ENCODE data around the gene PHF20. TPM values are rescaled to one million over a fixed set of nuclear protein-coding genes. Genes with fewer than 3 reads are reported as not detected.
"Not testable (repeated sequence)": the region's sequence is repeated elsewhere in the genome, so short reads cannot be mapped to it uniquely, and the experiment has no call there.

Gene PHF20
- polyA plus RNA-seq, 2 donors = 13.0 to 15.8 TPM

- Histone ChIP-seq H3K27me3 (ENCODE audit: control insufficient read depth in 1 of 2, insufficient read depth in 2 of 2, low read length in 2 of 2) (no peaks in the 10 kb centered on the region), H3K4me3 (ENCODE audit: low read depth in 1 of 2, low read length in 2 of 2) (no peak overlapping the region), H3K27ac (ENCODE audit: low read depth in 2 of 2, low read length in 1 of 2) (no peak overlapping the region), H3K36me3 (ENCODE audit: control insufficient read depth in 2 of 2, insufficient read depth in 2 of 2, low read length in 1 of 2) (no peaks in the 10 kb centered on the region), H3K9me3 (ENCODE audit: control insufficient read depth in 2 of 2, insufficient read depth in 1 of 2, low read depth in 1 of 2, low read length in 1 of 2) (peaks cover 0 to 2% of the 10 kb centered on the region in 2 donors), H3K4me1 (ENCODE audit: control insufficient read depth in 2 of 2, insufficient read depth in 2 of 2, low read length in 1 of 2) (no peaks in the 10 kb centered on the region)
- 74 to 80% methylated on average over 3 of the region's 3 CpGs for WGBS, 2 donors
Measured at GRCh38 chr20:35981969-35982368, 210.2 kb downstream of the PHF20 start.

DNA sequence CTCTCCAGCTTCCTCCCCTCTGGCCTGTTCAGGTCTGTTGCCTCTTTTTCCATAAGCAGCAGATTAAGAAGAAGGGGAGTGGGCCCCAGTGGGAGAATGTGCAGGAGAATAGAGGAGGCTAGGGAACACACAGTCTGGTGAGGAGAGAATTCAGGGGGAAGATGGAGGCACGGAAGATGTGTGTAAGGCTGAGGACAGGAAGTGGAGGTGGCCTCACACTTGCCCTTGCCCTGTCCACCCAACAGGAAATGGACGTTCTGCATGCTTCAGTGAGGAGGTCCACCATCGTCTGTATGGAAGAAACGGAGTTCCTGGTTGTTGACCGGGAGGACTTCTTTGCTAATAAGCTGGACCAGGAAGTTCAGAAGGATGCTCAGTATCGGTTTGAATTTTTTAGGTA, 212.6 kb downstream of the PHF20 start:
- Histone ChIP-seq H3K4me3 (ENCODE audit: low read depth in 1 of 2, low read length in 2 of 2) (no peak overlapping the region), H3K9me3 (ENCODE audit: control insufficient read depth in 2 of 2, insufficient read depth in 1 of 2, low read depth in 1 of 2, low read length in 1 of 2) (peaks cover 0 to 2% of the 10 kb centered on the region in 2 donors), H3K36me3 (ENCODE audit: control insufficient read depth in 2 of 2, insufficient read depth in 2 of 2, low read length in 1 of 2) (no peaks in the 10 kb centered on the region), H3K27ac (ENCODE audit: low read depth in 2 of 2, low read length in 1 of 2) (no peak overlapping the region), H3K27me3 (ENCODE audit: control insufficient read depth in 1 of 2, insufficient read depth in 2 of 2, low read length in 2 of 2) (no peaks in the 10 kb centered on the region), H3K4me1 (ENCODE audit: control insufficient read depth in 2 of 2, insufficient read depth in 2 of 2, low read length in 1 of 2) (no peaks in the 10 kb centered on the region)
- WGBS, 2 donors = 79 to 81% methylated on average over 6 of the region's 6 CpGs

GRCh38 chr20:35985806-35986205, 214.0 kb downstream of the PHF20 start:
- Histone ChIP-seq H3K36me3 (ENCODE audit: control insufficient read depth in 2 of 2, insufficient read depth in 2 of 2, low read length in 1 of 2) (no peaks in the 10 kb centered on the region), H3K4me3 (ENCODE audit: low read depth in 1 of 2, low read length in 2 of 2) (no peak overlapping the region), H3K27me3 (ENCODE audit: control insufficient read depth in 1 of 2, insufficient read depth in 2 of 2, low read length in 2 of 2) (no peaks in the 10 kb centered on the region), H3K4me1 (ENCODE audit: control insufficient read depth in 2 of 2, insufficient read depth in 2 of 2, low read length in 1 of 2) (no peaks in the 10 kb centered on the region), H3K27ac (ENCODE audit: low read depth in 2 of 2, low read length in 1 of 2) (no peak overlapping the region), H3K9me3 (ENCODE audit: control insufficient read depth in 2 of 2, insufficient read depth in 1 of 2, low read depth in 1 of 2, low read length in 1 of 2) (peaks cover 0 to 2% of the 10 kb centered on the region in 2 donors)
- WGBS, 2 donors = 65 to 69% methylated on average over 2 of the region's 2 CpGs

DNA sequence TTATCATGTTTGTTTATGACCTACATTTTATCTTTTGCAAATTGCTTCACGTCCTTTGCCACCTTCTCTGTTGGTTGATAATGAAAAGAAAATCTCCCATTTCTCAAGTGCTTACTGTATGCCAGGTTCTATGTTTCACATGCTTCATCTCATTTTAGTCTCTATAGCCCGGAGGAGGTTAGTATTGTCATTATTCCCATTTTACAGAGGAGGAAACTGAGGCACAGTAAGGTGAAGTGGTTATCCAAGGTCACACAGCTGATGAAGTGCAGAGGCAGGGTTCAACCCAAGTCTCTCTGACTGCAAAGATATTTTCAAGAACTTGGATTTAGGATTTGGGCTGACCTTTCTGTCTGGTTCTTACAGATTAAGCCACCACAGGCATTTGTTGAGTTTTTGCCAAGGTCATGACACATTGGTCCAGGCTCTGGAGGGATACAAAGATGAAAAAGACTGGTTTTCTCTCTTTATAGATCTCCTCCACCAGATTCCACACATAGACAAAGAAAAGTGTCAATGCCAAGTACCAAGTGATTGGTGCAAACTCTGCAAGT, 217.2 kb downstream of the PHF20 start:
- no peak overlapping the region for H3K4me3 ChIP-seq (ENCODE audit: low read depth in 1 of 2, low read length in 2 of 2)
- H3K4me1 ChIP-seq (ENCODE audit: control insufficient read depth in 2 of 2, insufficient read depth in 2 of 2, low read length in 1 of 2) = no peaks in the 10 kb centered on the region
- no peaks in the 10 kb centered on the region for H3K9me3 ChIP-seq (ENCODE audit: control insufficient read depth in 2 of 2, insufficient read depth in 1 of 2, low read depth in 1 of 2, low read length in 1 of 2)
- 74 to 78% methylated on average over 2 of the region's 2 CpGs for WGBS, 2 donors
- no peaks in the 10 kb centered on the region for H3K27me3 ChIP-seq (ENCODE audit: control insufficient read depth in 1 of 2, insufficient read depth in 2 of 2, low read length in 2 of 2)
- H3K27ac ChIP-seq (ENCODE audit: low read depth in 2 of 2, low read length in 1 of 2) = no peak overlapping the region
- no peaks in the 10 kb centered on the region for H3K36me3 ChIP-seq (ENCODE audit: control insufficient read depth in 2 of 2, insufficient read depth in 2 of 2, low read length in 1 of 2)

GRCh38 chr20:35991142-35991771, 219.4 kb downstream of the PHF20 start:
- no peaks in the 10 kb centered on the region for H3K9me3 ChIP-seq (ENCODE audit: control insufficient read depth in 2 of 2, insufficient read depth in 1 of 2, low read depth in 1 of 2, low read length in 1 of 2)
- H3K27me3 ChIP-seq (ENCODE audit: control insufficient read depth in 1 of 2, insufficient read depth in 2 of 2, low read length in 2 of 2) = no peaks in the 10 kb centered on the region
- no peaks in the 10 kb centered on the region for H3K4me1 ChIP-seq (ENCODE audit: control insufficient read depth in 2 of 2, insufficient read depth in 2 of 2, low read length in 1 of 2)
- H3K36me3 ChIP-seq (ENCODE audit: control insufficient read depth in 2 of 2, insufficient read depth in 2 of 2, low read length in 1 of 2) = no peaks in the 10 kb centered on the region
- 30 to 41% methylated on average over 3 of the region's 3 CpGs for WGBS, 2 donors
- no peak overlapping the region for H3K4me3 ChIP-seq (ENCODE audit: low read depth in 1 of 2, low read length in 2 of 2)
- H3K27ac ChIP-seq (ENCODE audit: low read depth in 2 of 2, low read length in 1 of 2) = no peak overlapping the region

GRCh38 chr20:35992713-35993335, 221.0 kb downstream of the PHF20 start:
- Histone ChIP-seq H3K36me3 (ENCODE audit: control insufficient read depth in 2 of 2, insufficient read depth in 2 of 2, low read length in 1 of 2) (no peaks in the 10 kb centered on the region), H3K27me3 (ENCODE audit: control insufficient read depth in 1 of 2, insufficient read depth in 2 of 2, low read length in 2 of 2) (no peaks in the 10 kb centered on the region), H3K4me3 (ENCODE audit: low read depth in 1 of 2, low read length in 2 of 2) (no peak overlapping the region), H3K4me1 (ENCODE audit: control insufficient read depth in 2 of 2, insufficient read depth in 2 of 2, low read length in 1 of 2) (no peaks in the 10 kb centered on the region), H3K27ac (ENCODE audit: low read depth in 2 of 2, low read length in 1 of 2) (no peak overlapping the region), H3K9me3 (ENCODE audit: control insufficient read depth in 2 of 2, insufficient read depth in 1 of 2, low read depth in 1 of 2, low read length in 1 of 2) (no peaks in the 10 kb centered on the region)
- WGBS, 2 donors = 1 to 2% methylated on average over 6 of the region's 6 CpGs

GRCh38 chr20:35994994-35995453, 223.2 kb downstream of the PHF20 start:
- Histone ChIP-seq H3K36me3 (ENCODE audit: control insufficient read depth in 2 of 2, insufficient read depth in 2 of 2, low read length in 1 of 2) (no peaks in the 10 kb centered on the region), H3K9me3 (ENCODE audit: control insufficient read depth in 2 of 2, insufficient read depth in 1 of 2, low read depth in 1 of 2, low read length in 1 of 2) (no peaks in the 10 kb centered on the region), H3K4me1 (ENCODE audit: control insufficient read depth in 2 of 2, insufficient read depth in 2 of 2, low read length in 1 of 2) (no peaks in the 10 kb centered on the region), H3K4me3 (ENCODE audit: low read depth in 1 of 2, low read length in 2 of 2) (no peak overlapping the region), H3K27me3 (ENCODE audit: control insufficient read depth in 1 of 2, insufficient read depth in 2 of 2, low read length in 2 of 2) (no peaks in the 10 kb centered on the region), H3K27ac (ENCODE audit: low read depth in 2 of 2, low read length in 1 of 2) (no peak overlapping the region)
- 1 to 4% methylated on average over 6 of the region's 6 CpGs for WGBS, 2 donors

DNA sequence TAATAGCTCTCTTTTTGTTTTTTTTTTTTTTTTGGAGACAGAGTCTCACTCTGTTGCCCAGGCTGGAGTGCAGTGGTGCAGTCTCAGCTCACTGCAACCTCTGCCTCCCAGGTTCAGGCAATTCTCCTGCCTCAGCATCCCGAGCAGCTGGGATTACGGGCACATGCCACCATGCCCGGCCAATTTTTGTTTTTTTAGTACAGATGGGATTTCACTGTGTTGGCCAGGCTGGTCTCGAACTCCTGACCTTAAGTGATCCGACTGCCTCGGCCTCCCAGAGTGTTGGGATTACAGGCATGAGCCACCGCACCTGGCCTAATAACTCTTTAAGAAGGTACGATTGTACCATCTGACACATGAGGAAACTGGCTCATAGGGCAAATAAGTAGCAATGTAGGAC, 224.7 kb downstream of the PHF20 start:
- H3K4me1 ChIP-seq (ENCODE audit: control insufficient read depth in 2 of 2, insufficient read depth in 2 of 2, low read length in 1 of 2); H3K9me3 ChIP-seq (ENCODE audit: control insufficient read depth in 2 of 2, insufficient read depth in 1 of 2, low read depth in 1 of 2, low read length in 1 of 2); H3K36me3 ChIP-seq (ENCODE audit: control insufficient read depth in 2 of 2, insufficient read depth in 2 of 2, low read length in 1 of 2); H3K4me3 ChIP-seq (ENCODE audit: low read depth in 1 of 2, low read length in 2 of 2); H3K27me3 ChIP-seq (ENCODE audit: control insufficient read depth in 1 of 2, insufficient read depth in 2 of 2, low read length in 2 of 2); H3K27ac ChIP-seq (ENCODE audit: low read depth in 2 of 2, low read length in 1 of 2): not testable (repeated sequence)
- 95 to 96% methylated on average over 8 of the region's 8 CpGs for WGBS, 2 donors

Data from esophagus (tissue), 2 donors.